GM12892 (cell line): Measurements from ENCODE around the gene WDR90.

ENCODE experiments used
- POLR2A ChIP-seq: IDR thresholded peaks from 2 replicates; pipeline ENCODE4 v1.6.1; 2011; ENCODE audit warnings: low read depth, low read length, control low read depth
- POLR2AphosphoS5 ChIP-seq: IDR thresholded peaks from 2 replicates; pipeline ENCODE4 v1.6.1; 2011; ENCODE audit warnings: low read depth, low read length, control low read depth
- TAF1 ChIP-seq: IDR thresholded peaks from 2 replicates; pipeline ENCODE4 v1.6.1; 2011; ENCODE audit warnings: low read depth, mild to moderate bottlenecking, control low read depth, low read length, borderline replicate concordance

GRCh38 chr16:625977-626765 is 23.0 kb upstream of the WDR90 start:
- TF ChIP-seq POLR2AphosphoS5 (no peak), TAF1 (no peak), POLR2A (no peak)
